HL-60 (cell line): ENCODE results near the gene PHF24.
A peak's percentile ranks its signal among the peaks of the same experiment; 100 is the strongest.

ENCODE experiments used
- DNase-seq, 2 experiments: peaks; one replicate each; pipeline ENCODE4 v3.0.0-alpha.2; 2010 to 2020; ENCODE audit warnings: low read depth in 1 of 2, low spot score in 1 of 2
- H3K27ac ChIP-seq: fragments of 250-450 bp; sonication (Bioruptor Pico); replicated peaks from 2 replicates; pipeline ENCODE4 v1.5.1; 2020; ENCODE audit warnings: mild to moderate bottlenecking, moderate library complexity
- H3K27me3 ChIP-seq: fragments of 250-450 bp; sonication (Bioruptor Pico); 2 replicates; pipeline ENCODE4 v1.5.1; 2021; ENCODE audit warnings: mild to moderate bottlenecking, moderate library complexity; ENCODE audit not compliant: insufficient read depth, poor library complexity, severe bottlenecking
- H3K4me3 ChIP-seq: replicated peaks from 2 replicates; pipeline ENCODE4 v1.5.1; 2011; ENCODE audit warnings: mild to moderate bottlenecking, control low read depth, low read length; ENCODE audit not compliant: insufficient read depth
- GABPA ChIP-seq: IDR thresholded peaks from 2 replicates; pipeline ENCODE4 v1.6.1; 2012; ENCODE audit warnings: low read depth
- POLR2AphosphoS5 ChIP-seq: IDR thresholded peaks from 2 replicates; pipeline ENCODE4 v1.6.1; 2012; ENCODE audit warnings: low read depth
- SPI1 ChIP-seq: IDR thresholded peaks from 2 replicates; pipeline ENCODE4 v1.6.1; 2012; ENCODE audit warnings: low read depth, mild to moderate bottlenecking, borderline replicate concordance
- TF ChIP-seq, protein P1 (sequence below): IDR thresholded peaks from one replicate; pipeline ENCODE4 v1.5.1; 2011; ENCODE audit warnings: low read length, control low read depth, inconsistent platforms; ENCODE audit not compliant: insufficient read depth
- TF ChIP-seq, protein P2 (sequence below): IDR thresholded peaks from 2 replicates; pipeline ENCODE4 v1.6.1; 2012; ENCODE audit warnings: low read depth; ENCODE audit not compliant: insufficient replicate concordance

Gene PHF24

DNA sequence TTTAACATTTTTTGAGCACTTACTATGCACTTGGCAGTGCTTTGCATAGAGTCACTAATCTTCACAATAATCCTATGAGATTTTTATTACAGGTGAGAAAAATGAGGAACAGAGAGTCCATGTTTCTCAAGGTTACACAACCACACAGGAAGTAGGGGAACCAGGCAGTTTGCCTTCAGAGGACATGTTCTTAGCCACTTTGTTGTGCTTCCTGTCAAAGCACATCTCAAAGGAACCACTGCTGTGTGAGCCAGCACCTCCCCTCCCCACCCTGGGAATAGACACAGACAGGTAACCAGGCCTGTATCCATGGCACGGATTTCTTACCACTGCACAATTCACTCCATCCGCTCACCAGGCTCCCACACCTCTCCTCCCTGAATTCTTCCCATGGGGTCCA, 25.1 kb downstream of the PHF24 start:
- H3K4me3 ChIP-seq, result no peak overlapping the region
- TF ChIP-seq POLR2AphosphoS5 (no peak), SPI1 (peak; percentile 88)
- TF ChIP-seq, protein P1, sequence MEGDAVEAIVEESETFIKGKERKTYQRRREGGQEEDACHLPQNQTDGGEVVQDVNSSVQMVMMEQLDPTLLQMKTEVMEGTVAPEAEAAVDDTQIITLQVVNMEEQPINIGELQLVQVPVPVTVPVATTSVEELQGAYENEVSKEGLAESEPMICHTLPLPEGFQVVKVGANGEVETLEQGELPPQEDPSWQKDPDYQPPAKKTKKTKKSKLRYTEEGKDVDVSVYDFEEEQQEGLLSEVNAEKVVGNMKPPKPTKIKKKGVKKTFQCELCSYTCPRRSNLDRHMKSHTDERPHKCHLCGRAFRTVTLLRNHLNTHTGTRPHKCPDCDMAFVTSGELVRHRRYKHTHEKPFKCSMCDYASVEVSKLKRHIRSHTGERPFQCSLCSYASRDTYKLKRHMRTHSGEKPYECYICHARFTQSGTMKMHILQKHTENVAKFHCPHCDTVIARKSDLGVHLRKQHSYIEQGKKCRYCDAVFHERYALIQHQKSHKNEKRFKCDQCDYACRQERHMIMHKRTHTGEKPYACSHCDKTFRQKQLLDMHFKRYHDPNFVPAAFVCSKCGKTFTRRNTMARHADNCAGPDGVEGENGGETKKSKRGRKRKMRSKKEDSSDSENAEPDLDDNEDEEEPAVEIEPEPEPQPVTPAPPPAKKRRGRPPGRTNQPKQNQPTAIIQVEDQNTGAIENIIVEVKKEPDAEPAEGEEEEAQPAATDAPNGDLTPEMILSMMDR, result no peak
- TF ChIP-seq, protein P2, sequence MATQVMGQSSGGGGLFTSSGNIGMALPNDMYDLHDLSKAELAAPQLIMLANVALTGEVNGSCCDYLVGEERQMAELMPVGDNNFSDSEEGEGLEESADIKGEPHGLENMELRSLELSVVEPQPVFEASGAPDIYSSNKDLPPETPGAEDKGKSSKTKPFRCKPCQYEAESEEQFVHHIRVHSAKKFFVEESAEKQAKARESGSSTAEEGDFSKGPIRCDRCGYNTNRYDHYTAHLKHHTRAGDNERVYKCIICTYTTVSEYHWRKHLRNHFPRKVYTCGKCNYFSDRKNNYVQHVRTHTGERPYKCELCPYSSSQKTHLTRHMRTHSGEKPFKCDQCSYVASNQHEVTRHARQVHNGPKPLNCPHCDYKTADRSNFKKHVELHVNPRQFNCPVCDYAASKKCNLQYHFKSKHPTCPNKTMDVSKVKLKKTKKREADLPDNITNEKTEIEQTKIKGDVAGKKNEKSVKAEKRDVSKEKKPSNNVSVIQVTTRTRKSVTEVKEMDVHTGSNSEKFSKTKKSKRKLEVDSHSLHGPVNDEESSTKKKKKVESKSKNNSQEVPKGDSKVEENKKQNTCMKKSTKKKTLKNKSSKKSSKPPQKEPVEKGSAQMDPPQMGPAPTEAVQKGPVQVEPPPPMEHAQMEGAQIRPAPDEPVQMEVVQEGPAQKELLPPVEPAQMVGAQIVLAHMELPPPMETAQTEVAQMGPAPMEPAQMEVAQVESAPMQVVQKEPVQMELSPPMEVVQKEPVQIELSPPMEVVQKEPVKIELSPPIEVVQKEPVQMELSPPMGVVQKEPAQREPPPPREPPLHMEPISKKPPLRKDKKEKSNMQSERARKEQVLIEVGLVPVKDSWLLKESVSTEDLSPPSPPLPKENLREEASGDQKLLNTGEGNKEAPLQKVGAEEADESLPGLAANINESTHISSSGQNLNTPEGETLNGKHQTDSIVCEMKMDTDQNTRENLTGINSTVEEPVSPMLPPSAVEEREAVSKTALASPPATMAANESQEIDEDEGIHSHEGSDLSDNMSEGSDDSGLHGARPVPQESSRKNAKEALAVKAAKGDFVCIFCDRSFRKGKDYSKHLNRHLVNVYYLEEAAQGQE, result no peak
- DNase-seq, result peak in 1 of 2 experiments; percentile 74
- H3K27ac ChIP-seq, result peak overlapping the region; percentile 80
- no peaks in the 10 kb centered on the region for H3K27me3 ChIP-seq

DNA sequence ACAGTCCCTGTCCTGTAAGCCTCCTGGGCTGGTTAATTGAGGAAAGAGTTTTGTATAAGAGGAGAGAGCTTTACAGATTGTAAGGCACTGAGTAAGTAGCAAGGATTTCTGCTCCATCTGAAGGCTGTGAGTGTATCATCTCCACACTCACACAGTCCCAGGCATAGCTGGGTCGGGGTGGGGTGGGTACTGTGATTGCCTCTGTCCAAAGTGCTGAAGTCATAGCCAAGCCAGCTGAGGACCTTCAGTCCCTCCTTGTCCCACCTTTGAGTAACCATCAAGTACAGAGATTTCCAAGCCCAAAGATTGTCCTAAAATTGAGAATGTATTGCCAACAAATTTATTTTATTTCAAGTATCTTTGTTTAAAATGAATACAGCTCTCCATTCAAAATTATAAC, 26.0 kb downstream of the PHF24 start:
- DNase-seq, result no peak

DNA sequence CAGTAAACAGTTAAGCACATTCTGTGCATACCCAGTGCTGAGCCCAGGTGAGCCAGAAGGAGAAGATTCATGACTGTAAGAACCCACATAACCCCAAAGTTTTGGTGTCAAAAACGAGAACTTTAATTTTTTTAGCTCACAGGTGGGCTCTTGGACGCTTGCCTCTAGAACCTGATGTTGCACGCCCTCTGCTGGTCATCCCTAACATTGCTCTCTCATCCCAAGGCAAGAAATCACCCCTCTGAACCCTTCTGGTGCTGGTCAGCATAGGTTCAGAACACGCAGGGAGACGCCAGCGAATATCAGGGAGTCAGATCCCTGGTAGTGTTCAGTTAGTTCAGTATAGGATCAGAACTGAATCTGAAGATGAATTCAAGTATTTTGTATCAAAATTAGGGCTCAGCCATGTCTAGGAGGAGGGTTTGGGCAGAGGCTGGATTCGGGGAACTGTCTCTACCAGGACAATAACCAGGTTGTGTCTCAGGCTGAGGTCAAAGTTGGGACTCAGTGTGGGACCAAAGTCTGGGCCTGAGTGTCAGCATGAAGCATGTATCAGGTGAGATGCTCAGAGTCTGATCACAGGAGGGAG, 27.3 kb downstream of the PHF24 start:
- DNase-seq, result peak in 1 of 2 experiments; percentile 60
- Histone ChIP-seq H3K4me3 (no peak overlapping the region), H3K27me3 (peaks cover 7% of the 10 kb centered on the region), H3K27ac (no peak overlapping the region)
- TF ChIP-seq, protein P1, result peak; percentile 70
- no peak for TF ChIP-seq SPI1
- TF ChIP-seq, protein P2, result peak; percentile 77

More for the DNA sequence above, 26.0 kb downstream of the PHF24 start:
- Histone ChIP-seq H3K27ac (no peak overlapping the region; the same call in 1 of the 2 replicates), H3K4me3 (no peak overlapping the region), H3K27me3 (peaks cover 7% of the 10 kb centered on the region)
- TF ChIP-seq, protein P2, result peak; percentile 98
- TF ChIP-seq POLR2AphosphoS5, result no peak
- TF ChIP-seq, protein P1, result no peak
- TF ChIP-seq SPI1, result no peak
- TF ChIP-seq GABPA, result no peak
